Mammary epithelial cell (primary cell): ENCODE data around the gene CBY2.

Source experiments
- EZH2 ChIP-seq: IDR thresholded peaks from 2 replicates; pipeline ENCODE4 v1.6.1; 2012; ENCODE audit warnings: low read length, inconsistent platforms, borderline replicate concordance
- TF ChIP-seq, protein P1 (sequence below), 2 donors: IDR thresholded peaks in 1 of 2; conservative IDR thresholded peaks in 1 of 2; 2 replicates each; pipeline ENCODE4 v1.5.1; 2011 to 2012; ENCODE audit warnings: inconsistent platforms in 2 of 2, low read length in 2 of 2, mild to moderate bottlenecking in 2 of 2, control low read depth in 1 of 2, low read depth in 1 of 2; ENCODE audit not compliant: insufficient read depth in 1 of 2; ENCODE audit errors: extremely low read depth in 1 of 2

DNA sequence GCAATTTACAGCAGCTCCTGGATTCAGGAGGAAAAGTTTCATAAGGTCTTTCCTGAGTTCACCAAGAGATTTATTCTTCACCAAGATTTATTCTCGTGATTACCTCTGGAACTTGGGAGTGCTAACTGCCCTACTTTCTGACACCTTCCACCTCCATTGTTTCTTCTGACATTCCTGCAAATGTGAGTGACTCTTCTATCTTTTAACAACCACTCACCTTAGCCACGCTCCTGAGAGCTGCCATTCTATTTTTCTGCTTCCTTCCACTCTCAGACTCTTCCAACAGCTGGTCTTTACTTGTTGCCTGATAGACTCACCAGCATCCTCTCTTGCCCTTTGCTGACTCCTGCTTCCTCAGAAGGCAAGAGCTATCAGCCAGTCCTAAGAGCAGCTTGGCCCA is 11.5 kb upstream of the CBY2 start:
- TF ChIP-seq, protein P1, sequence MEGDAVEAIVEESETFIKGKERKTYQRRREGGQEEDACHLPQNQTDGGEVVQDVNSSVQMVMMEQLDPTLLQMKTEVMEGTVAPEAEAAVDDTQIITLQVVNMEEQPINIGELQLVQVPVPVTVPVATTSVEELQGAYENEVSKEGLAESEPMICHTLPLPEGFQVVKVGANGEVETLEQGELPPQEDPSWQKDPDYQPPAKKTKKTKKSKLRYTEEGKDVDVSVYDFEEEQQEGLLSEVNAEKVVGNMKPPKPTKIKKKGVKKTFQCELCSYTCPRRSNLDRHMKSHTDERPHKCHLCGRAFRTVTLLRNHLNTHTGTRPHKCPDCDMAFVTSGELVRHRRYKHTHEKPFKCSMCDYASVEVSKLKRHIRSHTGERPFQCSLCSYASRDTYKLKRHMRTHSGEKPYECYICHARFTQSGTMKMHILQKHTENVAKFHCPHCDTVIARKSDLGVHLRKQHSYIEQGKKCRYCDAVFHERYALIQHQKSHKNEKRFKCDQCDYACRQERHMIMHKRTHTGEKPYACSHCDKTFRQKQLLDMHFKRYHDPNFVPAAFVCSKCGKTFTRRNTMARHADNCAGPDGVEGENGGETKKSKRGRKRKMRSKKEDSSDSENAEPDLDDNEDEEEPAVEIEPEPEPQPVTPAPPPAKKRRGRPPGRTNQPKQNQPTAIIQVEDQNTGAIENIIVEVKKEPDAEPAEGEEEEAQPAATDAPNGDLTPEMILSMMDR (conservative IDR thresholded peaks at IDR 0.05 in 1 of 2, IDR thresholded peaks at IDR 0.05 in 1 of 2; ENCODE audit: extremely low read depth in 1 of 2, insufficient read depth in 1 of 2, low read depth in 1 of 2, low read length in 2 of 2), result no peak
- no peak for TF ChIP-seq EZH2
